RPMI7951 (cell line): ENCODE measurements around the gene NOS3. TPM values are rescaled to one million over a fixed set of nuclear protein-coding genes. Genes with fewer than 3 reads are reported as not detected.

Experiments used
- DNase-seq: peaks from one replicate; pipeline ENCODE4 v3.0.0-alpha.2; 2012; ENCODE audit warnings: low read depth
- total RNA-seq: library from RNA; depleted of rRNA; stranded (reverse); fragments of >200 nt; shearing (Covaris generic); gene quantifications from 2 replicates; pipeline ENCODE4 v1.2.3, GENCODE V29; 2014; rRNA removed

NOS3 gene
- total RNA-seq, 1 experiment from 2014 or later = 0.12 TPM

DNA sequence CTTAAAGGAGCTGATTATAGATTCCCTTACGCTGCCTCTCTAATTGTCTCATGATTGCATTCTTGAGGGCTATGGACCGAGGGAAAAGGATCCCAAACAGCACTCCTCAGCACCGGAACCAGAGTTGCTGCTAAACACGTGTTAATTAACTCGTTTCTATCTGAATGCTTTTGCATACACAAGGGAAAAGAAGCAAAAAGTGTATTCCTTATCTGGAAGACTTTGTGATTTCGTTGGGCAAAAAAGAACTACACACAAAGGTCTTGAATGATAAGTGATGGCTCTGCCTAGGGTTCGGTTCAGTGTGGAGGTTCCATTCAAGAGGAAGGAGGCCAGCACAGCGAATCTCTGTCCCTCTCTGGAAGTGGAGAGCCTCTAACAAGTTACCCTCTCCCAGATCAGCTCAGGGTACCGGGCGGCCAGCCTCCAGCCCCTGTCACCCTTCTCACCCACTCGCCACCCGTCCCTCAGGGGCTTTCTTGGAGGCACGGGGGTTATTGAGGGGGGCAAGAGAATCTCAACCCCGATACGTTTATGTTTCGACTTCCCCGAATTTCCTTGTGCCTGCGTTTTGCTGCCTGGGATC, 68.1 kb downstream of the NOS3 start:
- DNase-seq = no peak

DNA sequence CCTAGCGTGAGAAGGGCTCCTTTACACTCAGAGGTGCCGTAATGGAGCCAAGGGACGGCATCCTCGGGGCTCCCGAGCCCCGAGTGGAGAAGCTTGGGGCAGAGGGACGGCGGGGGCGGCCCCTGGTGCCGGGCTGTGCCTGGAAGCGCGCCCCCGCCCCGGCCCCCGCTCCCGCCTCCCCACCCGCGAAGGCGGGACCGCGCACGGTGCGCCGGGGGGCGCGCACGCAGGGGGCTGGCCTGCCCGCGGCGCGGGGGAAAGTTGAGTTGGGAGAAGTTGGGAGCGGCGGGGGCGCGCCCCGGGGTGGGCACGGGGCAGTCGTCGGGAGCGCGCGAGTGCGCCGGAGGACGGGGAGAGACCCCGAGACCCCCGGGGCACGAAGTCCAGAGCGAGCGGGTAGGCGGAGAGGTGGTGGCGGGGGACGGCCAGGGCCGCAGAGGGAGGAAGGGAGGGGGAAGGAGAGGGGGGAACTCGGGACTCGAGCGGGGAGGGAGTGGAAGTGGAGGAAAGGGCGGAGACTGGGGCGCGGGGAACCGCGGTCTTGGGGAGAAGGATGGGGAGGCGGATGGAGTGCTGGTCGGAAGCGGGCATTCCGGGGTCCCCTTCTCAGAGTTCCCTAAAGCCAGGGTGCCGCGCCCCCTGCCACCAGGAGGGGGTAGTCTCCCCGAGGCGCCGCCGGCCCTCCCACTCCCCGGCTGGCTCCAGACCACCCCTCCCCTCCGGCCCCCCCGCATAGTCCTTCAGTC, 68.7 kb downstream of the NOS3 start, which contains the start of gene SLC4A2:
TSS of gene SLC4A2 (plus strand) at position 223 of the 746 bp plus-strand sequence. CDS start 2,399 bp downstream, outside the sequence.
- peak; percentile 78 for DNase-seq

DNA sequence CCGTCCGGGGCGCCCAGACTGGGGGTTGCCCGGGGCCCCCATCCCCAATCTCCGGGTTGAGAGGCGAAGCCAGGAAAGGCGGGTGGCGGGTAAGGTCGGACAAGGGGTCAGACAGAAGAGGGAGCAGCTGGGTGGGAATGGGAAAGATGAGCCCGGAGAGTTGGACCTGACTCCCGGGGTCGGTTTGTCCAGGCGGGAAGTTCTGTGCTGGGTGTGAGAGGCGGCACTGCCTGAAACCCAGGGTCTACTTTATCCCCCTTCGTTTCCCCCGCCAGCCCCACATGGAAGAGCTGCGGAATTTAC, 69.2 kb downstream of the NOS3 start:
- no peak for DNase-seq

DNA sequence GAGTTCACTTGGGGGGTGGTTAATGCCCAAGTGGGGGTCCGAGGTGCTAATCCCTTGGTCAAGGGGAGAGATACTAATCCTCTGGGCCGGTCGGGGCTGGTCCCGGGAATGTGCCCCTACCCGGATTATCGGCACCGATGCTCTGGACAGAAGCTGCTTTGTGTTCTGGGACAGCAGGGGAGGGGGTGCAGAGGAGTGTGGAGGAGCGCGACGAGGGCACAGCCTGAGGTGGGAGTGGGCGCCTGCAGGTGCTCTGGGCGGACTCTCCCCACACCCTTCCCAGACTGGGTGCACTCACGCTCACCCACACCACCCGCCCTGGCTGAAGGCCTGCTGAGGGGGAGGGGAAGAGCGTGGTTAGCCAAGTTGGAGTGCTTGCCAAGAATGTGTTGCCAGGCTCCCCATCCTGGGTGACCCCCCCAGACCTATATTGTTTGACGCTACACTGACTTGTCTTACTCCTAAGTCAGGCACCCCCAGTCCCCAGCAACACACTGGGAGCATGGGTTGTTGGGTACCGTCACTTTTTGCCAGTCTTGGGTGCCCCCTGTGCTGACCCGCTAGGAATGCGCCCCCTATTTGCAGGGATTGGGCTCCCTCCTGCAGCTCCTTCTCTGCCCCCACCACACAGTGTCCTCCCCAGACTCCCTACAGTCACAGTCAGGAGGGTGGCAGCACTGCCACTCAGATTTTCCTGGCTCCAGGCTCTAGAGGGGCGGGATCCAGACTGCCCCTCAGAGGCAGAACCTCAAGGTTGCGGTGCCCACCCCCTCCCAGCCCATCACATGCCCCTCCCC, 69.8 kb downstream of the NOS3 start:
- DNase-seq = peak; percentile 64

DNA sequence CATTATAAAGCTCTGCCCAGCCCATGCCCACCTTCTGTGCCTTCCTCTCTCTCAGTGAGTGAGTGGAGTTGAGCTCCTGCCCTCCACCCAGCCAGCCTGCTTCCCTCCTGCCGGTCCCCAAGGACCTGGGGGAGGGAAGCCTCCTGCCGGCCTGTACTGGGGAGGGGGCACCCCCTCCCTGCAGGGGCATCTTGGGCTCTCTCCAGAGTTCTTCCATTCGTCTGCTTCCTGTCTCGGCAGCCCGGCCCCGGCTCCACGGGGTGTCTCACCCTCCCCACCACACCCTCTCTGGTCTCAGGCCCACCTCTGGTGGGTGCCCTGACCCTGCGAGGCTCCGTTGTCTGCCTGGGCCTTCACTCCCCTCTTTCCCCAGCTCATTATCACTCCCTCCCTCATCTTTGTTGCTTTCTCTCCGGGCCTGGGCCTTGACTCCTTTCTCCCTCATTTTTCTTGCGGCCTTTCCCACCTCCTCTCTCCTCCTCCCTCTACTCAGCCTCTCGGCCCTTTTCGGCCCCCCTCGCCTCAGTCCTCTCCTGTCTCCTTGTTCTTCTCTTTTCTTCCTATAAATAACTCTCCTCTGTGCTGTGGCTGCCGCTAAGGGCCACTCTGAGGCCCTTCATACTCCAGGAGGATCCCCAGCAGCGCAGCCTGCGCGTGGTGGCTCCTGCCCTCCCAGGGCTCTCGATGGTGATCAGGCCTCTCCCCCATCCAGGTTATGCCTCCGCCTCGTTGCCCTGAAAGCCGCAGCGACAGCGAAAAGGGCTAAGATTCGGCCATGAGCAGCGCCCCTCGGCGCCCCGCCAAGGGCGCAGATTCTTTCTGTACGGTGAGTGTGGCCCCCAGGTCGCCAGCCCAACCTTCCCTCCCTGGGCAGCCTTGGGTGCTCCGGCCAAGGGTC, 70.6 kb downstream of the NOS3 start:
- no peak for DNase-seq

DNA sequence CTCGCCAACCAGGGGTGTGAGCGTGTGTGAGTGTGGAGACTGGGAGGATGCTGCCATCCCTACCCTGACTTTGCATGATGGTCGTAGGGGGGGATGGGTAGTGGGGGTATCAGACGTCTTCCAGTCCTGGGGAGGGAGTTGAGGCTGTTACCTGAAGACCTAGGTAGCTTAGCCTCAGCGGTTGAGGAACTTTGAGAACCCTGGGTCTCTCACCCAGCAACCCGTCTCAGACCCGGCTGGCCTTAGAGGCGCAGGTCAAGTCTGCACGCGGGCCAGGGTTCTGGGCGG, 71.2 kb downstream of the NOS3 start:
- no peak for DNase-seq

DNA sequence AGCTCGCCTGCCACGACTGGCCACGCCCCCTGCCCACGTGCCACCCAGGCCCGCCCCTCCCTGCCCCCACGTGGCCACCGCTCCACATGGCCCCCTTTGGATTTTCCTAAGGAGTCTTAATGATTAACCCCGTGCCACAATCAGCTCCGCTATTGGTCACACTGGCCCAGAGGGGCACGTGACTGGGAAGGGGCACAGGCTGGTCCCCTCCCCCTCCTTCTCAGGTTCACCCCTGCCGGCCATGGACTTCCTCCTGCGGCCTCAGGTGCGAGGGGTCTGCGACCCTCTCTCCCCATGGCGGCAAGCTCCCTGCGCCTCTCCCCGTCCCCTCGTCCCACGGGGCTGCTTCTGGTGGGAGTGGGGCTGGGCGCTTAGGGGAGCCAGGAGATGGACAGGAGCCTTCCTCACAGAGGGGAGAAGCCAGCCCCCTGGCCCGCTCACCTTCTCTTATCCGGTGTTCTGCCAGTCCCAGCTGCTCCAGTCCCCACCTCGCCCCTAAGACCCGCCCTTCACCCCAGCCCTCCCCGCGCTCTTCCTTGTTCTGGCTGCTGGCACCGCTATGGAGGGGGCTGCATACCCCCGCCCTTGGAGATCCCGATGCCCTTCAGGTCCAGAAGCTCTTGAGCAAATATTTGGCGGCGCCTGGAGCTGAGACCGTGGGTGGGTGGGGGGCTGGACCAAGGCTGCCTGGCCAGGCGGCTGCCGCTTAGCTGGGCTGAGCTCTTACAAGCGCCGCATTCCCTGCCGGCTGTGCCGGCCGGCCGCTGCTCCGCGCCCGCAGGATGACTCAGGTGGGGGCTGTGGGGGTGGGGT, 71.8 kb downstream of the NOS3 start:
- peak; percentile 58 for DNase-seq

DNA sequence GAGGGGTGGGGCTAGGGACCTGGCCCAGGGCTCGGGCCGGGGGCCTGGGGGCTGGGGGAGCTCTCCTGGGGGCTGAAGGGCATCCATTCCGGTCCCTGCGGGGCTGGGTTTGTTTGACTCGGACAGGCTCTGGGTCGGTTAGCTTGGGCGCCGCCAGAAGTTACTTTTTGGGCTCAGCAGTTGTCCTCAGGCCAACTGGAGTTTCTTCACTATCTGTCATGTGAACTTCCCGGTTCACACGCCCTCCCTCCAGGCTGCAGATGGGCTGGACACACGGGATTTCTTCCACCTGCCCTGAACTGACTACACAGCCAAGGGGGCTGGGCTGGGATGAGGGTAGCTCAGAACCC, 72.4 kb downstream of the NOS3 start:
- peak; percentile 55 for DNase-seq

Other genes with a start within 250 kb of the NOS3 start
- not detected in 2 replicates for gene TMEM176B, start 190.7 kb upstream of the NOS3 start, total RNA-seq
- gene TMEM176A, start 190.2 kb upstream of the NOS3 start, total RNA-seq = not detected in 2 replicates
- not detected in 2 replicates for gene AOC1, start 138.5 kb upstream of the NOS3 start, total RNA-seq
- not detected in 2 replicates for gene KCNH2, start 12.7 kb upstream of the NOS3 start, total RNA-seq
- 0.24 TPM in 1 of 2 replicates, not detected in the other for gene ATG9B, start 33.5 kb downstream of the NOS3 start, total RNA-seq
- 26.9 and 27.8 TPM in 2 replicates for gene ABCB8, start 37.4 kb downstream of the NOS3 start, total RNA-seq
- 0.10 and 1.3 TPM in 2 replicates for gene ASIC3, start 57.5 kb downstream of the NOS3 start, total RNA-seq
- gene CDK5, start 66.9 kb downstream of the NOS3 start, total RNA-seq = 41.3 and 57.0 TPM in 2 replicates
- gene SLC4A2, start 68.6 kb downstream of the NOS3 start, total RNA-seq = 60.3 and 64.9 TPM in 2 replicates
- 61.3 and 66.5 TPM in 2 replicates for gene FASTK, start 89.8 kb downstream of the NOS3 start, total RNA-seq
- 31.8 and 36.6 TPM in 2 replicates for gene TMUB1, start 92.5 kb downstream of the NOS3 start, total RNA-seq
- 26.5 and 32.7 TPM in 2 replicates for gene AGAP3, start 95.5 kb downstream of the NOS3 start, total RNA-seq
- not detected in 2 replicates for gene GBX1, start 176.7 kb downstream of the NOS3 start, total RNA-seq
- not detected in 2 replicates for gene ASB10, start 196.2 kb downstream of the NOS3 start, total RNA-seq
- gene H2BK1, start 219.5 kb downstream of the NOS3 start, total RNA-seq = not detected in 2 replicates
- gene ABCF2, start 236.2 kb downstream of the NOS3 start, total RNA-seq = 56.8 and 60.4 TPM in 2 replicates
- 28.0 and 32.0 TPM in 2 replicates for gene CHPF2, start 241.5 kb downstream of the NOS3 start, total RNA-seq